Right ventricle myocardium inferior (tissue), 1 donor: Measurements from ENCODE around the gene CARD11. TPM values are rescaled to one million over a fixed set of nuclear protein-coding genes. Genes with fewer than 3 reads are reported as not detected.

Experiments
- ATAC-seq: fragments of 200-7000 bp; cut with Tn5 transposase; one replicate; pipeline ENCODE4 v1.9.1; 2020; ENCODE audit warnings: mild to moderate bottlenecking, moderate library complexity
- DNase-seq: peaks from one replicate; pipeline ENCODE4 v3.0.0; 2021; ENCODE audit errors: missing footprints
- intact Hi-C: fragments of 100-400 bp; cut with DNase I; formaldehyde crosslinking; loops from one replicate; pipeline ENCODE4 v1.11.0; 2022
- total RNA-seq: library from RNA; stranded (reverse); fragmentation: NEBNext Ultra II Directional; extraction: Animal tissue kit (Norgen Biotek cat#: 25700); gene quantifications from one replicate; pipeline ENCODE4 v1.2.1, GENCODE V29; 2021
- donor health status: DM: no; HTN: yes; CAD: no; lungs with severe emphysema.

Gene CARD11
- total RNA-seq, 1 donor from 2014 or later = 0.41 TPM

- ATAC-seq = no peak
- no peak for DNase-seq
- intact Hi-C loops = no loop called here
These were observed 169.7 kb downstream of the CARD11 start for GRCh38 chr7:2873686-2874551.

- ATAC-seq (no peak), DNase-seq (no peak)
- intact Hi-C loops = no loop called here
These were observed 170.5 kb downstream of the CARD11 start for GRCh38 chr7:2873146-2873545.

GRCh38 chr7:2872296-2872874, 171.3 kb downstream of the CARD11 start:
- ATAC-seq (no peak), DNase-seq (no peak)
- intact Hi-C loops = no loop called here

DNA sequence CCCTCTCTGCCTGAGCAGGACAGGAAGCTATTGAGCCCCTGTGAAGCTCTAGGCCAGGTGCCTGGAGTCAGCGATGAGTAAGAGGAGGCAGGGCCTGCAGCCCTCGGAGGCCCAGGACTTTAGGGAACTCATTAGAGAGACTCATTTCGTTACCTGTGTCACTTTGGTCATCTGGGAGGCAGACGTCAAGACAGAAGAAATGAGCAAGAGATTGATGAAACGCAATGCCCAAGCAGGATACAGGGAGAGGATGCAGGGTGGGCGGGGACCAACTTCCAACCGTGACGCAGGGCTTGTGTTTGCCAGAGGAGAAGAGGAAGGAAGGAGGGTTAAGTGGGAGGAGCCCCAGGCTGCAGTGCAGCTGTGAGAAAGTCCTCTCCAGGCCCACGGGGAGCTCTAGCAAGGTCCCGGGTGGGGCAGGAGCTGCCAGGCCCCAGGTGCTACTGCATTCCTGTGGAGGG, 173.2 kb downstream of the CARD11 start:
- peak; percentile 85 for DNase-seq
- peak; percentile 78 for ATAC-seq
- intact Hi-C loops = no loop called here

DNA sequence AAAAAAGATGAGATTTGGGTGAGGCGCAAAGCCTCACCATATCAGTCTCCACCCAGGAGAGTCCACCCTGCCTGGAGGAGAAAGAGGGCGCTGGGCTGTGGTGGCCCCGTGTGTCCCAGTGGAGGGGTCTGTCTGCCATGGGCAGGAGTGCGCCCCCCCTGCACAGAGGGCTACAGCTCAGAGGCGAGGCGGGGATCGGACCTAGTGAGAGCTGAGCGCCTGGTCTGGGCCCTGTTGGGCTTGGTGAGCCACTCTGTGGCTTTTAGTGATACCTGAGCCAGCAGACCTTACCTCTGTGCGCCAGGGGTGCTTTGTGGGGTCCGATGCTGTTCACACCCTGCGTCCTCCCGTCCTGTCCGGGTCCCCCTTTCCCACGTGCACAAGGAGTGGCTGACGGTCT, 173.7 kb downstream of the CARD11 start:
- intact Hi-C loops = loop anchor here (5.0 kb wide), 1 partner anchor 287 kb away; no protein-coding TSS in a partner anchor
- DNase-seq (no peak), ATAC-seq (no peak)

DNA sequence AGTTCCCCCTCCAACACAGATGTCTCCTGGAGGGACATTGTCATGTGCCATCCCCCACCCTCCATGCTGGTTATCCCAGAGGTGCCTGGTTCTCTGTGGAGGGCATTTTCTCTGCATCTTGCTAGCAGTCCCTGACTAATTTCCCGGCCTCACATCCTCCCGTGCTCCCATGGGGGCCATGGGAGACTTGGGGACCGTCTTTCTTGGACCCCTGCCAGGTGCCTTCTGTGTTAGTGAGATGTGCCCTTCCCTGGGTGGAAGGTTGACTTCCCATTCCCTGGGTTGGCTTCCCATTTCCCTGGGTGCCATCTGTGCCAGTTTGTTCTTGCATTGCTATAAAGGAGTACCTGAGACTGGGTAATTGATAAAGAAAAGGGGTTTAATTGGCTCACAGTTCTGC, 177.1 kb downstream of the CARD11 start:
- no peak for DNase-seq
- ATAC-seq = no peak
- intact Hi-C loops = loop anchor here (5.0 kb wide), 1 partner anchor 291 kb away; no protein-coding TSS in a partner anchor

DNA sequence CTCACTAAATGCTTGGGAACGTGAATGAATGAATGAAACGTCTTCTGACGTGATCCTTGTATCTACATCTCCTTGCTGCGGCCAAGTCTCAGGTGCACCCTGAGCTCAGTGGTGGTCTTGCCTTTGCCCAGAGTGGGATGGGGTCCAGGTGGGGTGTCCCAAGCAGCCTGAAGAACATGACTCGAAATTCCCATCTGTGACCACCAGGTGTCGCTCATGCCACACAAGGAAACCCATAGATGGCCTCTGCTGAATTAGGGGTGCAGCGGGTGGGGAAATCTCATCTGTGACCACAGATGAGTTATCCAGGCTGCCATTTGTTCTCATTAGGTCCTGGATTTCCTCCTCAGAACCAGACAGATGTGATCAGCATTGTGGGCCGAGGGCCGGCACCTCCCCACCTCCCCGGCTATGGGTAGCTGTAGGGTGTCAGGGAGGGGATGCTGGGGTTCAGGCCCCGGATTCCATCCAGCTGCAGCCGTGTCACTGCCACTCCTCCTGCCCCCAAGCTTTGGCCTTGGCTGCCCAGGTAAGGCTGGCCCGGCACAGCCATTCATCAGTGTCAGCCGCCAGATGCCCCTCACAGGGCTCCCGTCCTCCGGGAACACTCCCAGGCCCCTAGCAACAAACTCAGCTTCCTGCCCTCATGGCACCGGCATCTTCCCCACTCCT, 178.5 kb downstream of the CARD11 start:
- ATAC-seq = peak; percentile 39
- no peak for DNase-seq
- intact Hi-C loops = loop anchor here (2.0 to 5.0 kb wide), 2 partner anchors 292 to 1032 kb away; no protein-coding TSS in a partner anchor

DNA sequence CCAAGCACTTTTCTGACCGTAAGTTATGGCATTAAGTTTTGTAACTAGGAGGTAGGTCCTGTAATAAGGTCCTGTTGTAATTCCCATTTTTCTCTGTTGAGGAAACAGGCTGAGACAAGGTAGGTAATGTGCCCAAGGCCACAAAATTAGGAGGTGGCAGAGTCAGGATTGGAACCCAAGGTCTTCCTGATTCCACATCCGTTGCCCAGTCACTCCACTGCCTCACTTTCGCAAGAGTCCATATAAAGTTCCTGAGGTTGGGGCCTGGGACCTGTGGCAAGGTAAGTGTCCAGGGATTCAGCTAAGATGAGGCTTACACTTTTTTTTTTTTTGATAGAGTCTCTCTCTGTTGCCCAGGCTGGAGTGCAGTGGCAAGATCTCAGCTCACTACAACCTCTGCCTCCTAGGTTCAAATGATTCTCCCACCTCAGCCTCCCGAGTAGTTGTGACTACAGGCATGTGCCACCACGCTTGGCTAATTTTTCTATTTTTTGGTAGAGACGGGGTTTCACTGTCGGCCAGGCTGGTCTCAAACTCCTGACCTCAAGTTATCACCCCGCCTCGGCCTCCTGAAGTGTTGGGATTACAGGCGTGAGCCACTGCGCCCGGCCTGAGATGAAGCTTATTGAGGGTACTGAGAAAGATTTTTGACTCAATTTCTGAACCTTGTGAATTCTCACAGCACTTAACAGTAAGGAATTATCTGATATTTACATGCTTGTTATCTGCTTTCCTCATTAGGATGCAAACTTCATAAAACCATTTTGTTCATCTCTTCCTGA, 179.3 kb downstream of the CARD11 start:
- intact Hi-C loops = loop anchor here (2.0 kb wide), 1 partner anchor 1032 kb away; no protein-coding TSS in a partner anchor
- DNase-seq (no peak), ATAC-seq (no peak)

DNA sequence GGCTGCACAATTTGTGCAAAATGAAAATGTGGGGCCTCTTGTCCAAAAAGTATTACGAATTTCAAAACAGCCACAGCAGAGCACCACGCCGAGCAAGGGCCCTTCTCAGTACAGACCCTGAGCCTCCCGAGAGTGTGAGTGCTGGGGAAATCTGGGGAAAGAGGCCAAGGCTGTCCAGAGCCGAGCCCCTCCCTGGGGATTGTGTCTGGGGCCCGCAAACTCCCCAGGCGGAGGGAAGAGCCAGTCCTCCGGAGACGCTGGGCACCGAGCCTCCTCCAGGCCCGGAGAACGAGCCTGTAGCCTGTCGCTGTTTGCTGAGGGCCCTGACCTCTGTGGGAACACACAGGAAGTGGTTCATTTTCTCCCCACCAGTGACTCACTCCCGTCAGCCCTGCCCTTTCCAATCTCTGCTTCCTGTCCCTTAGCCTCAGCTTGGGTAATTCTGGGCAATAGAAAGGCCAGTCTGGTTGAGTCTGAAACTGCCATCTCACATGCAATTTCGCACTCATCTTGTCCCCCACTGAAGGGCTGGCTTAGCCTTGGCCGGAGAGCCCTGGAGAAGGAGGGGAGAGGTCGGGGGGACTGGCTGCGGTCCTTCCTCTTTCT, 180.1 kb downstream of the CARD11 start:
- DNase-seq (peak; percentile 88), ATAC-seq (peak; percentile 97)
- intact Hi-C loops = loop anchor here (2.0 kb wide), 1 partner anchor 1033 kb away; no protein-coding TSS in a partner anchor

DNA sequence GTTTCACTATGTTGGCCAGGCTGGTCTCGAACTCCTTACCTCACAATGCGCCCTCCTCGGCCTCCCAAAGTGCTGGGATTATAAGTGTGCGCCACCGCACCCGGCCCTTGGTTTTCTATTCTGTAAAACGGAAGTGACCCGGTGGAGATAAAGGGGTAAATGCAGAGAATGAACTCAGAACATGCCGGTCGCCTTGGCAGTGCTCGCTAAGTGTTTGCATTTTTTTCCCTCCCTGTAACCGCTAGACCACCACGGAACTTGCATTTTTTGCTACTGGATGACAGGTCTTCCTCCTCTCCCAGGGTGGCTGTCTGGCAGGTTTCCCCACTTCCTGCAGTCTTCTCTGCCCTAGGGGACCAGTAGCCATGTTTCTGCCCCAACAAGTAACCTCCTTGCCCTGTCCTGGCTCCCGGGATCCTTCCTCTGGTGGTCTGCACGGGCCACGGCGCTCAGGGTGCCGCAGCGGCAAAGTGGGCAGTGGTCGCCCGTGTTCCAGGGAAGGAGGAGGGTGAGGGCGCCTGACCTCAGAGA, 180.8 kb downstream of the CARD11 start:
- DNase-seq = no peak
- no peak for ATAC-seq
- intact Hi-C loops = no loop called here

GRCh38 chr7:2861509-2861908, 182.2 kb downstream of the CARD11 start:
- ATAC-seq (no peak), DNase-seq (no peak)
- intact Hi-C loops = no loop called here

DNA sequence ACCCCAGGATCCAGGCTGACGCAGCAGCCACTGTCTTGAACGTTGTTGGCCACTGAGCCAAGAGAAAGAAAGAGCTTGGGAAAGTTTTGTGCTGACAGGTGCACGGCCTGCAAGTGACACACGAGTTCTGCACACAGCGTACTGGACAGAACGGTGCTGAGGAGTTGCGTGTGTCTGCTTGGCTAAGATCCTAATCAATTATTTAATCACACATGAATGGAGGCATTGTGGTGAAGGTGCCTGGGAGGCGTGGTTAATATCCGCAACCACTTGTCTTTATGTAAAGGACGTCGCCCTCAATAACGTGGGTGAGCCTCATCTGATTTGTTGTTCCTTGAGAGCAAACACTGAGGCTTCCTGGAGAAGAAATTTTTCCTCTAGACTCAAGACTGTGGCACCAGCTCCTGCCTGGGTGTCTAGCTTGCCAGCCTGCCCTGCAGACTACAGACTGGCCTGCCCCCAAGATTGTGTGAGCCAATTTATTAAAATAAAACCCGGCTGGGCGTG, 183.0 kb downstream of the CARD11 start:
- intact Hi-C loops = no loop called here
- ATAC-seq (no peak), DNase-seq (no peak)

GRCh38 chr7:2859952-2860351, 183.7 kb downstream of the CARD11 start:
- ATAC-seq = no peak
- DNase-seq = no peak
- intact Hi-C loops = no loop called here

DNA sequence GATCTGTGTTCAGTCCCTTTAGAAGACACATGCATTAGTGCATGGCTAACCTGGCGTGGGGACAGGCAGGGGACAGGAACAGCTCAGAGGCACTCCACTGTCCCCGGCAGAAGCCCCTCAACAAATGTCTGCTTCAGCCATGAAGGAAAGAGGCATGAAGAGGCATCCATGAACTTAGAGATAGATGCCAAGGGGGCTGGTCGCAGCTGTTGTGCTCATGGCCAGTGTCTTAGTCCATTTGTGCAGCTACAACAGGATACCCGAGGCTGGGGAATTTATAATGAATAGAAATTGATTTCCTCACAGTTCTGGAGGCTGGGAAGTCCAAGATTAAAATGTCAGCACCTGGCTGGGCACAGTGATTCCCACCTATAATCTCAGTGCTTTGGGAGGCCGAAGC, 185.0 kb downstream of the CARD11 start:
- intact Hi-C loops = no loop called here
- no peak for ATAC-seq
- DNase-seq = no peak

DNA sequence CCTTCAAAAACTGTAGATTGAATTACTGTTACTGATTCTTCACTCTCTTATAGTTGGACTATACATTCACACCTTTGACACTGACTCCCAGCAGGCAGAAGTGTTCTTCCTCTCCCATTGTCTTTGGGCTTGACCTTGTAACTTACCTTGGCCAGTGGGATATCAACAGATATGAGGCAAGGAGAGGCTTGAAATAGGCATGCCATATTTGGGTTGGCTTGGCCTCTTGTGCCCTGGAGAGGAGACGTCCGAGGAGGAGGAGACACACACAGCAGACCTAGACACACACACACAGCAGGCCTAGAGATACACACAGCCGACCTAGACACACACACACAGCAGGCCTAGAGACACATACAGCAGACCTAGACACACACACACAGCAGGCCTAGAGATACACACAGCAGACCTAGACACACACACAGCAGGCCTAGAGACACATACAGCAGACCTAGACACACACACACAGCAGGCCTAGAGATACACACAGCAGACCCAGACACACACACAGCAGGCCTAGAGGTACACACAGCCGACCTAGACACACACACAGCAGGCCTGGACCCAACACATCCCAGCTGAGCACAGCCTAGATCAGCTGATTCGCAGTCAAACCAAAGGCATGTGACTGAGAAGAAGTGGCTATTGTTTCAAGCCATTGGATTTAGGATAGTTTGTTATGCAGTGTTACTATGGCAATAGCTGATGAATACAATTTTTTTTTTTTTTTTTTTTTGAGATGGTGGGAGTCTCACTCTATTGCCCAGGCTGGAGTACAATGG, 187.1 kb downstream of the CARD11 start:
- ATAC-seq (peak; percentile 60), DNase-seq (no peak)
- intact Hi-C loops = no loop called here
